ENCODE measurements around the gene ST3GAL3.

The ST3GAL3 gene

DNA sequence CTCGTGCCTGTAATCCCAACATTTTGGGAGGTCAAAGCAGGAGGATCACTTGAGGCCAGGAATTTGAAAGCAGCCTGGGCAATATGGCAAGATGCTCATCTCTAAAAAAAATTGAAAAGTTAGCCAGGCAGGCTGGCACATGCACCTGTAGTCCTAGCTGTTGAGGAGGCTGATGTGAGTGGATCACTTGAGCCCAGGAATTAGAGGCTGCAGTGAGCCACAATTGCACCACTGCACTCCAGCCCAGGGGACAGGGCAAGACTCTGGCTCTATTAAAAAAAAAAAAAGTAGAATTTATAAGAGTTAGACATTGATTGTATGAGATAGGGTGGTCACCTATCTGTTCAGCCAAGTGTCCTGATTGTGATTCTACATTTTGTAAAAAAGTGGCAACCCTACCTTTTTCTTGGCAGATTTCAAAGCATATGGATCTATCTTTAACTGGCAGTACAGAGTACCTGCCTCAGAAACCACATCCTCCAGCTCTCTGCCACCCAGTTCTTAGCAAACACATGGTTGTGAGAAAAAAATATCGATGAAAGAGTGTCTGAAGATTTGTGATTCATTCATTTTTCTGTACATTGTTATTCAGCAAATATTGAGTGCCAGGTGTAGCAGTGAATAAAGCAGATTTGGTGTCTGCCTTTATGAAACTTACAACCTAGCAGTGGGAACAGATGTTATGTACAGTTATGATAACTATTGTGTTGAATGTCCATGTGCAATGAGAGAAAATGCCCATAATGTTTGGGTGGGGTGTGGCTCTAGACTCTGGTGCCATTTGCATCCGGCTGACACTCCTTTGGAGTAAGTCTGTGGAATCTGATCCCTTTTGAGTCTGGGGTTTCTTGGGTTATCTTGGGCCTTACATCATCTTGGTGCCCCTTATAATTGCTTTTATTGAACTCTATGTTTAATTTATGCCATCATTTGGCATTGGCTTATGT lies 82.5 kb downstream of the ST3GAL3 start:
- no peak for DNase-seq

DNA sequence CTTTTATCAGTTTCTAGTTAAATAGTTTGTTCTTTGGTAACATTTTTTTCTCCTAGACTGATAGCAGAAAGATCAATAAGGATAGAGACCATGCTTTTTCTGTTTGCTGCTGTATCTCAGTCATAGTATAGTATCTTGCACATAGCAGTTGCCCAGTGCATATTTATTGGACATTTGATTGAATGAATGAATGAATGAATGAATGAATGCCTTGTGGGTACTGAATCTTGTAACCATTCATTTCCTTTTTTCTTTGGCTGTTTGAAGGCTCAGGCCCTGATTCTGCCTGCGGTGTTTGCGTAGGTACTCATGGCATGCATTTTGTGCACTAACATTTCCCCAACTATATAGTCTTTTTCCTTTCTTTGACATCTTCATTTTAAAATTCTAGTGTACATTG lies 83.9 kb downstream of the ST3GAL3 start:
- no peak for DNase-seq

GRCh38 chr1:43796111-43796581 lies 88.8 kb downstream of the ST3GAL3 start:
- no peak for DNase-seq

DNA sequence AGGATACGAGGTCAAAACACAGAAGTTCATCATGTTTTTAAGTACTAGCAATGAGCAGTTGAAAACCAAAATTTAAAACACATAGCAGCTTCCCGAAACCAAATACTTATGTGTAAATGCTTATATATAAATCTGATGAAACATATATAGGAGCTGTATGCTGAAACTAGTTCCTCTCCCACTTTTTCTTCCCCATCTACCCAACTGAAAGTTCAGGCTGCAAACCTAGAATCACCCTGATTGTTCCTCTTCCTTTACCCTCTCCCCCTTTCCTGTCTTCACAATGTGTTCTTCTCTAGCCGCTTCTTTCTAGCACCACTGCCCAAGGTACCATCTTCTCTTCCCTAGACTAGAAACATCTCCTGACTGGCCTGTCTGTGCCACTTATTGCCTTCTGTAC lies 90.6 kb downstream of the ST3GAL3 start:
- DNase-seq, result peak; percentile 21 to 33 (median 23)

DNA sequence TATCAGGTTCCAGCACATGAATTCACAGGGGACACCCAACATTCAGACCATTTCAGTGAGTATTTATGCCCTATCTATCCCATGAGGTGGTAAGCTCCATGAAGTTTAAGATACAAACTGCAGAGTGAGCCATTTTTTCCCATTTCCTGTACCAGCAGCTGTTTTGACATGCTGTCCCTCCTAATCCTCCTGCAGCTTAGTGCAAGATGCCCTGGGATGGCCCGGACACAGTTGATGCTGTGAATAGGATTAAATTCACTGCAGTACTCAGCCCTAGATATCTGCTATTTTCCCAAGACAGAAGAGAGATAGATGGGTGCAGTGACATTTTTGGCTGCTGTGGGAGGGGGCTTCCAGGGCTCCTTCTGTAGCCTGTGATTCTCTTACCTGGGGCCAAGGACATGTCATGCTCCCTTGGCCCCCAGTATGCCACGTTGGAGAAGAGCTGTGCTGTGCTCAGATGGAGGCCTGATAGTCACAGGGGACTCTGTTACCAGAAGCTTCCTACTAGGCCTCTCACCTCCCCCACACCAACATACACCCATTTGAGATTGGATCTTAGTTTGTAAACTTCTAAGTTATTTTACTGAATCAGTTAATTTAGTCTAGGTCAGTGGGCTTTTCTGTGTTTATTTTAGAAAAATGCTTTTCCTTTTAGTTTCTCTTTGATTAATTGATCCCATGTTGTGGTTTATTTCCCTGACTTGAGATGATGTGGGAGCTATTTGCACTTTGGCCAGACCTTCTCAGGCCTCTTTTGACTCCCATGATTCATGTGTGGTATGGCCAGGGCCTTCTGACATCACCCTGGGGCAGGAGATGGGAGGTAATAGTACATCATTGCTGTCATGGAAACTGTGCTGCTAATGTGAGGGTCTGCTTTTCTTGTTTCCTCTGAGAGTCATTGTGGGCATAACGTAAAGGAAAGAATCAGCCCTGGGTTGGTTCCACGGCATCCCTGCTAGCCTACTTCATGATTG lies 92.6 kb downstream of the ST3GAL3 start:
- no peak for DNase-seq

GRCh38 chr1:43800771-43801170 lies 93.4 kb downstream of the ST3GAL3 start:
- DNase-seq, result no peak

DNA sequence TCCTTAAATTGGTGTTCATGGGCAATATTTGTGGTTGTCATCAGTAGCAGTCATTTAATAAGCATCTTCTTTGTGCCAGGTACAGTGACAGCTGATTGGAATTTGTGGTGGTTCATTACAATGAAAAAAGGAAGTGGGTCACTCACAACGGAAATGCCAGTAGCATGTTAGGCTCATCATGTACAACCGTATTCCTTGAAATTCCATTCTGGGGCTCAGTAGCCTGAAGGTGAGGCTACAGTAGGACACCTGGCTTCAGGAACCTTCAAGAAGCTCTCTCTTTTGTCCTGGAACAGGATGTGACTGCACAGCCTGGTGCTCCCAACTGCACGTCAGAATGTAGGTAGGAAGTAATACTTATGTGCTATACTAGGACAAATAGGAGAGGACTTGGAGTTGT lies 93.9 kb downstream of the ST3GAL3 start:
- DNase-seq, result no peak

GRCh38 chr1:43802356-43802980 lies 95.1 kb downstream of the ST3GAL3 start:
- no peak for DNase-seq

GRCh38 chr1:43803105-43803504 lies 95.8 kb downstream of the ST3GAL3 start:
- DNase-seq, result no peak

DNA sequence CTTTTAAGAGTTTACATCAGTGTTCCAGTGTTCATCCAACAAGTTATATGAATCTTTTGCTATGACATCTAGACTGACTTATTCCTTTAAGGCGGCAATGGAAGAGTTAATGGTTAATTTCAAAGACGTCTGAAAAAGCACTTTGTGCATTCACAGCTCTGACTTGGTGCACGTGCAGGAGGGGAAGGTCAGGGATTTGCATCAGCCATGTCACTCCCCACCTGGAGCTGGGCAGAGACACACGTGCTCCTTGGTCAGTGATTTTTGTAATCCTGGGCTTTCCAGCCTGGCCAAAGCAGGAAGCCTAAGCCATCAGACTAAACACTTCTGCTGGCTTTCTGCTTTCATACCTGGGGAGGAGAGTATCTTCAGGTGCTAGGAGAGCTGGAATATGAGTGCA lies 96.3 kb downstream of the ST3GAL3 start:
- no peak for DNase-seq

DNA sequence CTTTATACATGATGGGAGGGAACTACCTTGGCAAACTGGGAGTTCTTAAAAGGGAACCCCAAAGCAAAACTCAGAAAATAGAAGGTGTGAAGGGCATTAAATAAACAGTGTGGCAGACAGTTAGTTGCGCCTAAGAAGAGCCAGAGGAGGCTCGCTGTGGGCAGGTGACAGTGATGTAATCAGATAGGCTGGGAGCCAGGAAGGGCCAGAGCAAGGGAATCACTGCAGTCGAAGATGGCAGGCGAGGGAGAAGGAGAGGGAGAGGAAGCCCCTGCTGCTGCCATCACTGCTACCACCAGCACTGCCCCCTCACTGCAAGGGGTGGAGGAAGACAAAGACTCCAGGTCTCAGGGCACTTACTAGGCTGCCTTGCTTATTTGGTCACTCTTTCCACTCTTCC lies 97.2 kb downstream of the ST3GAL3 start:
- DNase-seq, result no peak

- DNase-seq, result no peak
Observed at GRCh38 chr1:43805340-43805739, 98.0 kb downstream of the ST3GAL3 start.

DNA sequence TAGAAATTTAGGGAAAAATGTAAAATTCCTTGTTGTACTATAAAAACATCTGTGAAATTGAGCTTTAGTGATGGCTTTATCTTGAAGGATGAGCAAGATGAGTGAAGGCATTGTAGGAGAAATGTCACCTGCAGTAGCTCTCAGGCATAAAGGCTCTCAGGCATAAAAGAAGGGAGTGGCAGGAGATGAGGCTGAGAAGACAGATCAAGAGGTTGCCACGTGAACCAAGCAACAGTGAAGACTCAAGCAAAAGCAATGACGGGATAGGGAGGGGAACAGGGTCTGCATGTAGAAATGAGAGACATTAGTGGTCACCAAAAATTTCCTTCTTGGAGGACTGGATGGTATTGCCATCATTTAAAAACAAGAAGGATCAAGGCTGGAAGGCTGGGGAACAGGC lies 98.8 kb downstream of the ST3GAL3 start:
- DNase-seq, result no peak

- no peak for DNase-seq
Observed at GRCh38 chr1:43809097-43809673, 101.8 kb downstream of the ST3GAL3 start.

DNA sequence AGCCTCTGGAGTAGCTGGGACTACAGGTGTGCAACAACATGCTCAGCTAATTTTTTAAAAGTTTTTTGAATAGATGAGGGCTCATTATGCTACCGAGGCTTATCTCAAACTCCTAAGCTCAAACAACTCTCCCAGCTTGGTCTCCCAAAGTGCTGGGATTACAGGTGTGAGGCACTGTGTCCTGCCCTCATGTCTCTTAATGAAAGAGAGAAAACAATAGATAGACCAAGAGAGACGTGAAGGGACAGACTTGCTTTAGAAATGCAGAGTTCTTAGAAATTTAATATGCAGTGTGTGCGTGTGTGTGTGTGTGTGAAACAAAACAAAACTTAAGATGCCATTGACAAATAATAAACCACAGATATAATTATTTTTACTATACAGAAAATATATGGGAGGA lies 105.2 kb downstream of the ST3GAL3 start:
- no peak for DNase-seq

GRCh38 chr1:43814401-43814800 lies 107.1 kb downstream of the ST3GAL3 start:
- no peak for DNase-seq

DNA sequence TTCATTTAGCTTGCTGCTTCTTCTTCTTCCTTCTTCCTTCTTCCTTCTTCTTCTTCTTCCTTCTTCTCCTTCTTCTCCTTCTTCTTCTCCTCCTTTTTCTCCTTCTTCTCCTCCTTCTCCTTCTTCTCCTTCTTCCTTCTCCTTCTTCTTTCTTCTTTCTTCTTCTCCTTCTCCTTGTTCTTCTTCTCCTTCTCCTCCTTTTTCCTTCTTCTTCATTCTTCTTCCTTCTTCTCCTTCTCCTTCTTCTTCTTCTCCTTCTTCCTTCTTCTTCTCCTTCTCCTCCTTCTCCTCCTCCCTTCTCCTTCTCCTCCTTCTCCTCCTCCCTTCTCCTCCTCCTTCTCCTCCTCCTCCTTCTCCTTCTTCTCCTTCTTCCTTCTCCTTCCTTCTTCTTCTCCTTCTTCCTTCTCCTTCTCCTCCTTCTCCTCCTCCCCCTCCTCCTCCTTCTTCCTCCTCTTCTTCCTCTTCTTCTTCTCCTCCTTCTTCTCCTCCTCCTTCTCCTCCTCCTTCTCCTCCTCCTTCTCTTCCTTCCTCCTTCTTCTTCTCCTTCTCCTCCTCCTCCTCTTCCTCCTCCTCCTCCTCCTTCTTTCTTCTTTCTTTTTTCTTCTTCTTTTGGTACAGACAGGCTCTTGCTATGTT lies 110.1 kb downstream of the ST3GAL3 start:
- DNase-seq, result no peak

DNA sequence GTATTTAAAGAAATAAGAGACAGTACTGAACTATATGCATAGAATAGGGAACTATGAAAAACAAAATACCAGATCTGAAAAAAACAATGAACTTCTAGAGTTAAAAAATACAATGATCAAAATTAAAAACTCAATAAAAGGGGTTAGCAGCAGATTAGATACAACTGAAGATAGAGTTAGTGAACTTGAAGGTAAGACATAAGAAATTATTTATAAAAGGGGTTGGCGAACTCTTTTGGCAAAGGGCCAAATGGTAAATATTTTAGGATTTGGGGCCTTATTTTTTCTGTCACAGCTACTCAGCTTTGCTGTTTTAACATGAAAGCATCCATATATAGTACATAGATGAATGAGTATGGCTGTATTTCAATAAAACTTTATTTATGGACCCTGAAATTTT lies 111.4 kb downstream of the ST3GAL3 start:
- DNase-seq, result no peak

GRCh38 chr1:43819357-43819756 lies 112.0 kb downstream of the ST3GAL3 start:
- no peak for DNase-seq

GRCh38 chr1:43821471-43821870 lies 114.1 kb downstream of the ST3GAL3 start:
- no peak for DNase-seq

DNA sequence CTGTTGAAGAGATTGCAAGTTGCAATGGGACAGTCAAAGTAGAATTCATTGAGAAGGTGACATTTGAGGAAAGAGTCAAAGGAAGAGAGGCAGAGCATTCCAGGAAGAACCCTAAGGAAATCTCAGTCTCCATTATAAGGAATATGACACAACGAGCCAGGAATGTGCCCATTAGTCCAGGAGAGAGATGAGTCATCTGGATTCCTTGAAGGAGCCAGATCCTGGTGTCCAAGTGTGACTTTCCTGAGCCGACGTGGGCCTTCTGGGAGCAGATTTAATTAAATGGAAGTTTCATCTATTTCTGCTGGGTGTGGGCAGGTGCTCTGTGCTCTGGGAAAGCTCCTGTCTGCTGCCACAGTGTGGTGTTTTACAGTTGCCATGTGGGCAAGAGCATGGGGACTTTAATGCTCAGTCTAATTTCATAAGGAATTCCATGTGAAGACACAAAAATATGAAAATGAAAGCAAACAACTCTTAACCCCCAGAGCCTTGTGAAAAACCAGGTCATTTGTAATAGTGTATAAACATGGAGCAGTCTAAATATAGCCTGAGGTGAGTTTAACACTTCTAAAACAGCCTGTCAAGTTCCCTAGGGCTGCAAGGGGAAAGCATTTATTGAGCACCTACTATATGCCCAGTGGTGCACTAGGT lies 114.8 kb downstream of the ST3GAL3 start:
- no peak for DNase-seq

DNA sequence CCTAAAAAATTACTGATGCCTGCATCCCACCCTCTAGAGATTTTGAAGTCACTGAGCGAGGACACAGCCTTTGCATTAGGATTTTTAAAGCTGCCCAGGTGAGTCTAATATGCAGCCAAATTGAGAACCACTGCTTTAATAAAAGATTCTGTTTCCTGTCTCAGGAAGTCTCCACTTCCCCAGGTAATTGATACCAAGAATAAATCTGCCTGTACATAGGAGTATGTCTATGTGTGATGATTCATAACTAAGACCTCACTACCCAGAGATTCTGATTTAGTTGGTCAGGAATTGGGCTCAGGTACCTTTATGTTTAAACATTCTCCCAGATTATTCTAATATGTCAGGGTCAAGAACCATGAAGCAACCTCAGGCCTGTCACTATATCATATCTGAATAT lies 117.5 kb downstream of the ST3GAL3 start:
- DNase-seq, result no peak
